Right lobe of liver (tissue), 4 donors: ENCODE measurements around the gene SEM1.

Experiments used
- CTCF ChIP-seq, 4 donors: fragments of 200-600 bp in 3 of 4; fragments of 450-650 bp in 1 of 4; IDR thresholded peaks; one replicate each; pipeline versions ENCODE4 v1.5.1 to v1.8.0; 2016 to 2022; ENCODE audit warnings: antibody characterized with exemption in 4 of 4, mild to moderate bottlenecking in 2 of 4
- POLR2A ChIP-seq: fragments of 450-650 bp; IDR thresholded peaks from one replicate; pipeline ENCODE4 v1.6.1; 2017; ENCODE audit warnings: antibody characterized with exemption, mild to moderate bottlenecking
- donor health status: DM: no; HTN: no; CAD: no.
- donor health status: DM: no; HTN: no; CAD: no.
- donor health status: DM: no; HTN: yes; CAD: no.

GRCh38 chr7:96720843-96721242 lies 11.2 kb upstream of the SEM1 start:
- TF ChIP-seq POLR2A (no peak), CTCF (IDR thresholded peaks at IDR 0.05) (no peak)
